ENCODE results near the gene RAB39B.

RAB39B gene

DNA sequence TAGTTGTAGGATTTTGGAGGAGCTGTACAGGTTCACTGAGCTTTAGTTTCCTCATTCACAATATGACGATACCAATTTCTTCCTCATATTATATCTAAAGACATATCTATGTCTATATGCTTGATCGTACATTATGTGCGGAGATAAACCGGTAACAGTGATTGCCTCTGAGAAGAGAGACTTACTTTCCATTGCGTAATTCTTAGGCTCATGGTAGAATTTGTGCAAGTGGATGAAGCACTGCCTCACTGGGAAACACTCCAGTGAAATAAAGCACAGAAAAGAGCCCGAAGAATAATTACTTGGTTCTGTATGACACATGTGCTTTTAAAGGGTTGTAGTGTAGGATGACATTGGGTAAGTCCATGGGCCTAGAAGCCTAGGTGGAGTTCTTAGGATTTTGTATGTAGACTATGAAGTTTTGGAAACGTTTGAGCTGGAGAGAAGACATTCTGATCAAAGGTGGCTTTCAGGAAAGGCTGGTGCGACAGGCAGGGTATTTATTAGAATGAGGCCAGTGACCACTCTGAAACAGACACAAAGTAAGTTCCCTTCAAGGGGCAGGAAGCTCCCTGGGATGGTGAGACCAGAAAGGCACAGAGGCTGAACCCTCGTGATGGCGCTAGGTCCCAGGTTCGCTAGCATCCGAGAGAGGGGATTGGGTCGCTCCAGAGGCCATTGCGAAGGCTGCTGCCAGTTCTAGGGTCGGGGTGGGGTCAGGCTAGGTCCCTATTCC is 48.7 kb downstream of the RAB39B start:
- DNase-seq, result no peak

DNA sequence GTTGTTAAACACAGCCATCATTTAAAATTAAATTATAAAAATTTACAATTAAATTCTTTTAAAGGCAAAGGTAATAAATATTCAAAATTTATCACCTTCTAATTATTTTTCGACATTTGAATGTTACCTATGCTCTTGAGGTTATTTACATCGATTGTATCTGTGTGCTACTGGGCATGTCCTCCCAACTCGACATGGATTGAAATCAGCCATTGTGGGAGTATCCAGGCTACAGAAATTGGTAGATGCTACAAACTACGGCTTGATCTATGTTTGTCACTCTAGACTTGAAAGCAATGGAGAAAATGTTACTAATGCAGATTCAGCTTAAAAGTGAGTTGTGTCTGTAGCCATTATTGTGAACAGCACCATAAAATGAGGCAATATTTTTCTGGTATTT is 50.6 kb downstream of the RAB39B start:
- DNase-seq, result no peak

DNA sequence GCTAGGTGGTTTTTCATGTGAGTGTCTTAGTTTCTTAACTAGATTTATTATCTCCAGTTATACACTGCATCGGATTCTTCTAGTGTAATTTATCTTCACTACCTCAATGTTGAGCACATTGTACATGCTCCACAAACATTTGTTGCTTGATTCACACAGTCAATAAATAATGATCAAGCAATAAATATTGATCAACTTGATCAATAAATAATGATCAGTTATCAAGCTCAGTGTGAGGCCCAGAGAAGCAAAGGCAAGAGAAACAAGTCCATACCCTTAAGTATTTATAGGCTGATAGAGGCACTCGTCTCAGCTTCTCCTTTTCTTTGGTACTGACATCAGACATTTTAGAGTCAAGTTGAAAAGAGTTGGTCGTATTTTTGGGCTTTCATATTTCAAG is 53.1 kb downstream of the RAB39B start:
- no peak for DNase-seq
